Neural cell (in vitro differentiated cells): Measurements from ENCODE around the gene OR13A1. TPM values are rescaled to one million over a fixed set of nuclear protein-coding genes. Genes with fewer than 3 reads are reported as not detected.
"Not testable (repeated sequence)": the region's sequence is repeated elsewhere in the genome, so short reads cannot be mapped to it uniquely, and the experiment has no call there.

ENCODE experiments used
- H2AFZ ChIP-seq: fragments of 200-600, 300-800 bp; sonication (generic), shearing (Covaris generic); 2 replicates; pipeline ENCODE4 v1.6.0; 2014; ENCODE audit warnings: low read depth, mild to moderate bottlenecking, antibody characterized with exemption, low read length, moderate library complexity
- H3F3A ChIP-seq: fragments of 200-600 bp; shearing (Covaris generic); 2 replicates; pipeline ENCODE4 v1.6.1; 2016; ENCODE audit warnings: mild to moderate bottlenecking, moderate library complexity, mixed read lengths, antibody characterized with exemption, low read length; ENCODE audit not compliant: insufficient read depth, poor library complexity, severe bottlenecking
- H3K27ac ChIP-seq: fragments of 200-600, 300-800 bp; sonication (generic), shearing (Covaris generic); 2 replicates; pipeline ENCODE4 v1.5.1; 2014; ENCODE audit warnings: mild to moderate bottlenecking, low read length, moderate library complexity
- H3K27me3 ChIP-seq: fragments of 300-800, 200-600 bp; sonication (generic), shearing (Covaris generic); 2 replicates; pipeline ENCODE4 v1.6.0; 2014; ENCODE audit warnings: mild to moderate bottlenecking, low read depth, low read length, moderate library complexity; ENCODE audit not compliant: insufficient read depth
- H3K36me3 ChIP-seq: fragments of 300-800, 200-600 bp; sonication (generic), shearing (Covaris generic); 2 replicates; pipeline ENCODE4 v1.5.1; 2014; ENCODE audit warnings: mild to moderate bottlenecking, antibody characterized with exemption, low read length, moderate library complexity; ENCODE audit not compliant: insufficient read depth
- H3K4me2 ChIP-seq: fragments of 300-800, 200-600 bp; sonication (generic), shearing (Covaris generic); 2 replicates; pipeline ENCODE4 v1.6.0; 2014; ENCODE audit warnings: mild to moderate bottlenecking, low read length
- H3K4me3 ChIP-seq: fragments of 300-800, 200-600 bp; sonication (generic), shearing (Covaris generic); 2 replicates; pipeline ENCODE4 v1.5.1; 2014; ENCODE audit warnings: mild to moderate bottlenecking, low read length, moderate library complexity
- H3K79me2 ChIP-seq: fragments of 200-600 bp; shearing (Covaris generic); replicated peaks from 2 replicates; pipeline ENCODE4 v1.6.0; 2014; ENCODE audit warnings: mild to moderate bottlenecking, low read length, moderate library complexity; ENCODE audit not compliant: insufficient read depth
- H3K9ac ChIP-seq: fragments of 300-800, 200-600 bp; sonication (generic), shearing (Covaris generic); 2 replicates; pipeline ENCODE4 v1.6.1; 2016; ENCODE audit warnings: mild to moderate bottlenecking, low read length, mixed read lengths
- H3K9me2 ChIP-seq: fragments of 200-600 bp; shearing (Covaris generic); 2 replicates; pipeline ENCODE4 v1.6.1; 2016; ENCODE audit warnings: mild to moderate bottlenecking, low read length, mixed read lengths; ENCODE audit not compliant: insufficient read depth
- H3K9me3 ChIP-seq: fragments of 200-600, 300-800 bp; sonication (generic), shearing (Covaris generic); 2 replicates; pipeline ENCODE4 v1.6.1; 2016; ENCODE audit warnings: mild to moderate bottlenecking, mixed run types, low read length, moderate library complexity, mixed read lengths
- H4K20me1 ChIP-seq: fragments of 200-600 bp; shearing (Covaris generic); 2 replicates; pipeline ENCODE4 v1.6.1; 2016; ENCODE audit warnings: mild to moderate bottlenecking, mixed run types; ENCODE audit not compliant: insufficient read depth
- CTCF ChIP-seq: fragments of 450-650 bp; IDR thresholded peaks from 2 replicates; pipeline ENCODE4 v1.5.1; 2014; ENCODE audit warnings: antibody characterized with exemption, mild to moderate bottlenecking, moderate library complexity; ENCODE audit not compliant: poor library complexity, severe bottlenecking
- EP300 ChIP-seq: fragments of 450-650 bp; conservative IDR thresholded peaks from 2 replicates; pipeline ENCODE4 v1.6.1; 2014; ENCODE audit warnings: antibody characterized with exemption, mild to moderate bottlenecking, moderate library complexity; ENCODE audit not compliant: poor library complexity, severe bottlenecking
- EZH2 ChIP-seq: fragments of 200-600, 300-800 bp; shearing (Covaris generic), sonication (generic); IDR thresholded peaks from 2 replicates; pipeline ENCODE4 v1.6.1; 2014; ENCODE audit warnings: antibody characterized with exemption, low read length, borderline replicate concordance, mild to moderate bottlenecking; ENCODE audit not compliant: insufficient read depth, poor library complexity, severe bottlenecking
- MXI1 ChIP-seq: fragments of 450-650 bp; conservative IDR thresholded peaks from 2 replicates; pipeline ENCODE4 v1.6.1; 2014; ENCODE audit warnings: antibody characterized with exemption, mild to moderate bottlenecking; ENCODE audit not compliant: poor library complexity, severe bottlenecking
- POLR2AphosphoS5 ChIP-seq: IDR thresholded peaks from 2 replicates; pipeline ENCODE4 v1.6.1; 2012
- RAD21 ChIP-seq: fragments of 450-650 bp; conservative IDR thresholded peaks from 2 replicates; pipeline ENCODE4 v1.6.1; 2014; ENCODE audit warnings: antibody characterized with exemption, mild to moderate bottlenecking, moderate library complexity
- REST ChIP-seq: IDR thresholded peaks from 2 replicates; pipeline ENCODE4 v1.6.1; 2012; ENCODE audit warnings: borderline replicate concordance
- SMC3 ChIP-seq: fragments of 450-650 bp; conservative IDR thresholded peaks from 2 replicates; pipeline ENCODE4 v1.6.1; 2014; ENCODE audit warnings: antibody characterized with exemption, mild to moderate bottlenecking, moderate library complexity; ENCODE audit not compliant: poor library complexity
- TAF1 ChIP-seq: IDR thresholded peaks from 2 replicates; pipeline ENCODE4 v1.6.1; 2012; ENCODE audit warnings: low read depth
- polyA plus RNA-seq: library from polyadenylated mRNA; depleted of rRNA; stranded (reverse); fragments of >200 nt; gene quantifications from 2 replicates; pipeline ENCODE4 v1.2.3, GENCODE V29; 2014

Gene OR13A1
- polyA plus RNA-seq, 1 donor from 2014 or later, result 0.11 TPM

DNA sequence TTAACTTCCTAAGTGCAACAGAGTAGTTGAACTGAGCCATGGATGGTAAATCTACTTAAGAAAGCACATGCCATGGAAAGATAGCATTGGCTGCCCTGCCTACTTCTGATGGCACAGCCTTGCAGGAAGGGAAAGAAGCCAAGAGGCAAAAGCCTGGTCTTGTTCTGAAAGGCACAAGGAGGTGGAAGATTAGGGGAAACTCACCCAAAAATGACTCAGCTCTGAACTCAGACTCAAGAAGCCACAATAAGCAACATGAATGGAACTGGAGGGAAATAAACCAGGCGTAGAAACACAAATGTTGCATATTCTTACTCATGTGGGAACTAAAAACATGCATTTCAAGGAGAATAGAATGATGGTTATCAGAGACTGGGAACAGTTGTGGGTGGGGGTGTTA lies 37.8 kb upstream of the OR13A1 start:
- Histone ChIP-seq H3K36me3 (no peaks in the 10 kb centered on the region), H3K4me2 (no peak overlapping the region), H3K27me3 (no peaks in the 10 kb centered on the region), H2AFZ (no peak overlapping the region), H4K20me1 (no peaks in the 10 kb centered on the region), H3K9ac (no peak overlapping the region), H3K79me2 (no peaks in the 10 kb centered on the region), H3K27ac (no peak overlapping the region), H3K9me3 (no peaks in the 10 kb centered on the region), H3K4me3 (no peak overlapping the region), H3F3A (no peaks in the 10 kb centered on the region), H3K9me2 (no peaks in the 10 kb centered on the region)
- TF ChIP-seq REST (no peak), SMC3 (no peak), POLR2AphosphoS5 (no peak), EZH2 (no peak), CTCF (no peak), TAF1 (no peak), RAD21 (no peak), EP300 (no peak), MXI1 (no peak)

DNA sequence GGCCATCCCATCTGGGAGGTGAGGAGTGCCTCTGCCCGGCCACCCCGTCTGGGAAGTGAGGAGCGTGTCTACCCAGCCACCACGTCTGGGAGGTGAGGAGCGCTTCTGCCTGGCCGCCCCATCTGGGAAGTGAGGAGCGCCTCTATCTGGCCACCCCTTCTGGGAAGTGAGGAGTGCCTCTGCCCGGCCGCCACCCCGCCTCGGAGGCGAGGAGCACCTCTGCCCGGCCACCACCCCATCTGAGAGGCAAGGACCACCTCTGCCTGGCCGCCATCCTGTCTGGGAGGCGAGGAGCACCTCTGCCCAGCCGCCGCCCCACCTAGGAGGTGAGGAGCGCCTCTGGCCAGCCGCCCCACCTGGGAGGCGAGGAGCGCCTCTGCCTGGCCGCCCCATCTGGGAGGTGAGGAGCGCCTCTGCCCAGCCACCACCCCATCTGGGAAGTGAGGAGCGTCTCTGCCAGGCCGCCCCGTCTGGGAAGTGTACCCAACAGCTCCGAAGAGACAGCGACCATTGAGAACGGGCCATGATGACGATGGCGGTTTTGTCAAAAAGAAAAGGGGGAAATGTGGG lies 32.9 kb upstream of the OR13A1 start:
- H3F3A ChIP-seq, result not testable (repeated sequence)

DNA sequence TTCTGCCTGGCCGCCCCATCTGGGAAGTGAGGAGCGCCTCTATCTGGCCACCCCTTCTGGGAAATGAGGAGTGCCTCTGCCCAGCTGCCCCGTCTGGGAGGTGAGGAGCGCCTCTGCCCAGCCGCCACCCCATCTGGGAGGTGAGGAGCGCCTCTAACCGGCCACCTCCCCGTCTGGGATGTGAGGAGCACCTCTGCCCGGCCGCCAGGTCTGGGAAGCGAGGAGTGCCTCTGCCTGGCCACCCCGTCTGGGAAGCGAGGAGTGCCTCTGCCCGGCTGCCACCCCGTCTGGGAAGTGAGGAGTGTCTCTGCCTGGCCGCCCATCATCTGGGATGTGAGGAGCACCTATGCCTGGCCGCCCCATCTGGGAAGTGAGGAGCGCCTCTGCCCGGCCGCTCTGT lies 32.1 kb upstream of the OR13A1 start:
- not testable (repeated sequence) for H3K36me3 ChIP-seq

More for the DNA sequence above, 32.9 kb upstream of the OR13A1 start:
- H3K9ac ChIP-seq, H3K79me2 ChIP-seq, H4K20me1 ChIP-seq, H3K9me2 ChIP-seq, H3K27ac ChIP-seq, H3K27me3 ChIP-seq, H3K36me3 ChIP-seq, H2AFZ ChIP-seq, H3K4me3 ChIP-seq, H3K9me3 ChIP-seq, H3K4me2 ChIP-seq: not testable (repeated sequence)

GRCh38 chr10:45346652-45347335 lies 31.4 kb upstream of the OR13A1 start:
- H3K4me3 ChIP-seq, H3K9ac ChIP-seq, H2AFZ ChIP-seq, H3F3A ChIP-seq, H4K20me1 ChIP-seq, H3K27me3 ChIP-seq, H3K4me2 ChIP-seq, H3K9me2 ChIP-seq, H3K36me3 ChIP-seq, H3K27ac ChIP-seq, H3K79me2 ChIP-seq, H3K9me3 ChIP-seq: not testable (repeated sequence)

More for the DNA sequence above, 32.1 kb upstream of the OR13A1 start:
- not testable (repeated sequence) for H3K9me3 ChIP-seq, H4K20me1 ChIP-seq, H3K4me2 ChIP-seq, H3F3A ChIP-seq, H3K27ac ChIP-seq, H3K9me2 ChIP-seq, H3K27me3 ChIP-seq, H3K79me2 ChIP-seq, H3K4me3 ChIP-seq, H3K9ac ChIP-seq, H2AFZ ChIP-seq

DNA sequence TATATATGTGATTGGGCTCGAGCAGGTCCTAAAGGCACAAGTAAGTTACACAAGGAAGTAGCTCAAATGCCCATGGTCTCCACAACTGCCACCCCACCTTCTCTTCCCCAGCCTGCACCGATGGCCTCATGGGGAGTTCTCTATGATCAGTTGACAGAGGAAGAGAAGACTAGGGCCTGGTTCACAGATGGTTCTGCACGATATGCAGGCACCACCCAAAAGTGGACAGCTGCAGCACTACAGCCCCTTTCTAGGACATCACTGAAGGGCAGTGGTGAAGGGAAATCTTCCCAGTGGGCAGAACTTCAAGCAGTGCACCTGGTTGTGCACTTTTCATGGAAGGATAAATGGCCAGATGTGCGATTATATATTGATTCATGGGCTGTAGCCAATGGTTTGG lies 25.0 kb upstream of the OR13A1 start:
- H3K4me3 ChIP-seq, H4K20me1 ChIP-seq, H3K9ac ChIP-seq, H3K36me3 ChIP-seq, H3K9me3 ChIP-seq, H3K9me2 ChIP-seq, H2AFZ ChIP-seq, H3K79me2 ChIP-seq, H3F3A ChIP-seq, H3K27me3 ChIP-seq, H3K4me2 ChIP-seq, H3K27ac ChIP-seq: not testable (repeated sequence)
